MCF 10A (cell line): Measurements from ENCODE around the gene ARHGAP33. TPM values are rescaled to one million over a fixed set of nuclear protein-coding genes. Genes with fewer than 3 reads are reported as not detected.

Source experiments
- BruUV-seq: library from RNA; stranded (reverse); fragments of 400-500 nt; replicated peaks from 2 replicates; lab custom pipeline; 2021; lab: Mats Ljungman, UMichigan
- CTCF ChIA-PET: fragments of 300-600 bp; sonication (Branson Sonifier 250); formaldehyde crosslinking; extraction: SDS; loops from one replicate; lab custom pipeline; 2021; ENCODE audit warnings: antibody characterized with exemption, inconsistent platforms; lab: Yijun Ruan, JAX
- POLR2A ChIA-PET: fragments of 300-600, 350-650 bp; sonication (Branson Sonifier 250); formaldehyde crosslinking; extraction: SDS; loops from one replicate; lab custom pipeline; 2020; ENCODE audit warnings: antibody characterized with exemption, inconsistent platforms; lab: Yijun Ruan, JAX
- DNase-seq: peaks from one replicate; pipeline ENCODE4 v3.0.0-alpha.2; 2018; ENCODE audit not compliant: unreplicated experiment
- H3K27ac Mint-ChIP-seq: one replicate; pipeline ENCODE4 v1.8.0; 2022; ENCODE audit warnings: mild to moderate bottlenecking, low read depth, mixed read lengths; ENCODE audit not compliant: unreplicated experiment
- H3K27me3 Mint-ChIP-seq: one replicate; pipeline ENCODE4 v1.8.0; 2022; ENCODE audit warnings: mixed read lengths; ENCODE audit not compliant: insufficient read depth, unreplicated experiment
- H3K36me3 Mint-ChIP-seq: one replicate; pipeline ENCODE4 v1.8.0; 2022; ENCODE audit warnings: mild to moderate bottlenecking, moderate library complexity, mixed read lengths; ENCODE audit not compliant: insufficient read depth, unreplicated experiment
- H3K4me1 Mint-ChIP-seq: one replicate; pipeline ENCODE4 v1.8.0; 2022; ENCODE audit warnings: mixed read lengths; ENCODE audit not compliant: insufficient read depth, unreplicated experiment
- H3K4me3 Mint-ChIP-seq: one replicate; pipeline ENCODE4 v1.8.0; 2022; ENCODE audit warnings: mild to moderate bottlenecking, moderate library complexity, mixed read lengths; ENCODE audit not compliant: unreplicated experiment
- H3K9me3 Mint-ChIP-seq: one replicate; pipeline ENCODE4 v1.8.0; 2022; ENCODE audit warnings: mixed read lengths; ENCODE audit not compliant: unreplicated experiment
- intact Hi-C: fragments of 100-400 bp; cut with micrococcal nuclease; formaldehyde crosslinking; loops from 2 replicates; pipeline ENCODE4 v1.14.1; 2022
- total RNA-seq: library from RNA; stranded (reverse); gene quantifications from 2 replicates; pipeline ENCODE4 v1.2.3, GENCODE V29; 2022
- TF ChIP-seq, protein P1 (sequence below): fragments of 200-600 bp; IDR thresholded peaks from one replicate; pipeline ENCODE4 v1.8.0; 2022; ENCODE audit warnings: antibody characterized with exemption, mild to moderate bottlenecking; ENCODE audit not compliant: unreplicated experiment

The ARHGAP33 gene
- total RNA-seq, 1 experiment from 2014 or later: 5.4 TPM

DNA sequence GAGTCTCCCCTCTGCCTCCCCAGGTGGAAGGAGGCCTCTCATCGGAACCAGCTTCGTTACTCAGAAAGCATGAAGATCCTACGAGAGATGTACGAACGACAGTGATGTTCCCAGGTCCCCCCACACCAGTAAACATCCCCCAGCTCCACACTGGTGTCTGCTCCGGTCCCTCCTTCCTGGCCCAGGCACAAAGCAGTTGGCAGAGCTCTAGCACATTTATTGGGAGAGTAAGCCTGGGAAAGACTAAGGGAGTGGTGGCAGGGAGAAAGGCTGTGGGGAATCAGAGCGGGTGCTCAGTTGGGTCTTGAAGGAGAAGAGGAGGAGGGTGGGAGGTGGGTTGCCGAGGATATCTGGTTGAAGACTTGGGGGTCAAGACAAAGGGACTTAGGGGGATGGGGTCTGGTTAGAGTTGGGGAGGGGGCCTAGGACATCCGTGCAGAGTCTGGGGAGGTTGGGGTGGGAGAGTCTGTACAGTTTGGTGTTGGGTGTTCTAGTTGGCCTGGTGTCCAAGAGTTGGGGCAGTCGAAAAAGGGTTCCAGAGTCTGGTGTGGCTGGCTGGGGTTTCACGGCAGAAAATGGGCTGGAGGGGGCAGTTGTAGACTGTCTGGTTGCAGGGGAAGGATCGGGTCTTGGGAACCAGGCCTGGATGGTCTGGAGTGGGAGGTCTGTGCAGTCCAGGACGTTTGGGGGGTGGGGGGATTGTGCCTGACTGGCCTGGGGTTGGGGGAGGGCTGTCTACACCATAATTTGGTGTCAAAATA is 20.8 kb upstream of the ARHGAP33 start:
- DNase-seq: no peak
- Mint-ChIP-seq H3K4me3 (no peak overlapping the region), H3K27me3 (no peaks in the 10 kb centered on the region), H3K9me3 (no peaks in the 10 kb centered on the region), H3K4me1 (peaks cover 11% of the 10 kb centered on the region), H3K36me3 (peaks cover 14% of the 10 kb centered on the region), H3K27ac (no peak overlapping the region)
- no TSS peak for BruUV-seq
- intact Hi-C loops: no loop called here
- CTCF ChIA-PET: no interaction called here
- POLR2A ChIA-PET: no interaction called here
- TF ChIP-seq, protein P1, sequence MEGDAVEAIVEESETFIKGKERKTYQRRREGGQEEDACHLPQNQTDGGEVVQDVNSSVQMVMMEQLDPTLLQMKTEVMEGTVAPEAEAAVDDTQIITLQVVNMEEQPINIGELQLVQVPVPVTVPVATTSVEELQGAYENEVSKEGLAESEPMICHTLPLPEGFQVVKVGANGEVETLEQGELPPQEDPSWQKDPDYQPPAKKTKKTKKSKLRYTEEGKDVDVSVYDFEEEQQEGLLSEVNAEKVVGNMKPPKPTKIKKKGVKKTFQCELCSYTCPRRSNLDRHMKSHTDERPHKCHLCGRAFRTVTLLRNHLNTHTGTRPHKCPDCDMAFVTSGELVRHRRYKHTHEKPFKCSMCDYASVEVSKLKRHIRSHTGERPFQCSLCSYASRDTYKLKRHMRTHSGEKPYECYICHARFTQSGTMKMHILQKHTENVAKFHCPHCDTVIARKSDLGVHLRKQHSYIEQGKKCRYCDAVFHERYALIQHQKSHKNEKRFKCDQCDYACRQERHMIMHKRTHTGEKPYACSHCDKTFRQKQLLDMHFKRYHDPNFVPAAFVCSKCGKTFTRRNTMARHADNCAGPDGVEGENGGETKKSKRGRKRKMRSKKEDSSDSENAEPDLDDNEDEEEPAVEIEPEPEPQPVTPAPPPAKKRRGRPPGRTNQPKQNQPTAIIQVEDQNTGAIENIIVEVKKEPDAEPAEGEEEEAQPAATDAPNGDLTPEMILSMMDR: no peak

DNA sequence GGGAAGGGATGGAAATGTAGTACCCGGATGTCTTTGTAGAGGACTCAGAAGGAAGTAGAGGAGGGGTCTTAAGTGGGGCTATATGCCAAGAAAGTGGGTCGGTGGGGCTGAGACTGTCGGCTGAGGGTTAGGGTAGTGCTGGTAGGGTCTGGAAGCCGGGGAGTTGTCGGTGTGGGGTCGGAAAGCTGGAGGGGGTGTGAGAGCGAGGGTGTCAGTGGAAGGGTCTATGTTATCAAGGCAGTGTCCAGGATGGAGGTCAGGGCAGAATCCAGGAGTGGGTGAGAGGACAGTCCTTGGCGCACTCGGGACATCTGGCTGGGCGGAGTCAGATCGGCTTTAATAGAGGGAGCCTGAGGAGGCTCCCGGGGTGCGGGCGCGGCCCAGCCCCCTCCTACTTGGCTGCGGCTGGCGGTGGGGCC is 20.2 kb upstream of the ARHGAP33 start:
- intact Hi-C loops: no loop called here
- DNase-seq: no peak
- CTCF ChIA-PET: no interaction called here
- H3K36me3 Mint-ChIP-seq: peaks cover 15% of the 10 kb centered on the region
- H3K4me3 Mint-ChIP-seq: no peak overlapping the region
- no TSS peak for BruUV-seq
- peaks cover 8% of the 10 kb centered on the region for H3K4me1 Mint-ChIP-seq
- POLR2A ChIA-PET: no interaction called here
- TF ChIP-seq, protein P1: no peak
- H3K27ac Mint-ChIP-seq: no peak overlapping the region
- no peaks in the 10 kb centered on the region for H3K27me3 Mint-ChIP-seq
- H3K9me3 Mint-ChIP-seq: no peaks in the 10 kb centered on the region

DNA sequence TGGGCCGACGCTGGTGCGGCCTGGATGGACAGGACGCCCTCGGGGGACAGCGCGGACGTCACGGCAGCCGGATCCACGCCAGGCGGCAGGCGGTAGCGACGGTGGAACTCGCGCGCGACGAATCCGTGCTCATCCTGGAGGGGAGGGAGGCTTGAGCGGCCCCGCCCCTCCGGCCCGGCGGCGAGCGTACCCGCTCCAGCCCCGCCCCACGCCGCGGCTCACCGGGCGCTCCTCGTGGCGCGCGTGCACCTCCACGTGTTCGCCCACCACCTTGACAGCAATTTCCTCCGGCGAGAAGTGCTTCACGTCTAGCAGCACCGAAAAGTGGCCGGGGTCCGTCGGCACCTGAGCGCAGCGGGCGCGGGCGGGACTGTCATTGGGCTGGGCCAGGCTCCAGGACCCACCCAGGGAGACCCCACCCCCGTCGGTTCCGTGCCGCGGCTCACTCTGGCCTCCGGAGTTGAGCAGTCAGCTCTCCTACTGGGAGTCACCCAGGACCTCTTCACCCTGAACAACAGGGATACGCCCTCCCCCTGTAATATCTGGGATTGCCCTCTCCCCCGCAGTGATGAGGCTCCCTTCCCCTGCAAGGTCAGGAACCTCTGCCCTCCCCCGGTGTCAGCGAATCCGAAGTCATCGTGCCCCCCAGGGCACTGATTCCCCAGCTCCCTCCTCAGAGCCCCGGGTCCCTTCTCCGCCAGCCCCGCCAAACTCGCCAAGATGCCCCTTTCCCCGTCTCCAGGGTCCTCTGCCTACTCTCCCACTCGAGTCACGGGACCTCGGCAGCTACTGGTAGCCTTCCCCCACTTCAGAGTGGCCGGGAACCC is 19.6 kb upstream of the ARHGAP33 start:
- intact Hi-C loops: no loop called here
- no TSS peak for BruUV-seq
- ChIA-PET POLR2A (interaction anchor here (0.8 kb wide), 1 partner anchor 11 kb away, joined by 3 read pairs; the partner anchor contains the start of genes PSENEN and U2AF1L4), CTCF (no interaction called here)
- H3K36me3 Mint-ChIP-seq: peaks cover 22% of the 10 kb centered on the region
- TF ChIP-seq, protein P1: no peak
- no peak for DNase-seq
- H3K9me3 Mint-ChIP-seq: no peaks in the 10 kb centered on the region
- H3K4me3 Mint-ChIP-seq: no peak overlapping the region
- peaks cover 8% of the 10 kb centered on the region for H3K4me1 Mint-ChIP-seq
- H3K27ac Mint-ChIP-seq: no peak overlapping the region
- no peaks in the 10 kb centered on the region for H3K27me3 Mint-ChIP-seq
